Sigmoid colon (tissue), 7 donors: ENCODE results near the gene CCDC185. TPM values are rescaled to one million over a fixed set of nuclear protein-coding genes. Genes with fewer than 3 reads are reported as not detected.

Source experiments
- DNase-seq: peaks from one replicate; pipeline ENCODE4 v3.0.0-alpha.2; 2019
- H3K27ac ChIP-seq, 4 donors: fragments of 200-600 bp; sonication (generic); one replicate each; pipeline ENCODE4 v1.5.1; 2016 to 2019; ENCODE audit warnings: mild to moderate bottlenecking in 1 of 4
- H3K27me3 ChIP-seq, 3 donors: fragments of 200-600 bp; sonication (generic); one replicate each; pipeline ENCODE4 v1.5.1; 2019; ENCODE audit warnings: mild to moderate bottlenecking in 1 of 3
- H3K36me3 ChIP-seq, 4 donors: fragments of 200-600 bp; sonication (generic); one replicate each; pipeline ENCODE4 v1.5.1; 2016 to 2019
- H3K4me1 ChIP-seq, 4 donors: fragments of 200-600 bp; sonication (generic); one replicate each; pipeline ENCODE4 v1.5.1; 2017 to 2019
- H3K4me3 ChIP-seq, 4 donors: fragments of 200-600 bp; sonication (generic); one replicate each; pipeline ENCODE4 v1.5.1; 2017 to 2019; ENCODE audit warnings: mild to moderate bottlenecking in 2 of 4, moderate library complexity in 1 of 4
- H3K9me3 ChIP-seq, 4 donors: fragments of 200-600 bp in 3 of 4; sonication (generic) in 3 of 4; one replicate each; pipeline versions ENCODE4 v1.5.1 to v1.6.1; 2013 to 2019
- CTCF ChIP-seq, 4 experiments: fragments of 450-650 bp in 3 of 4; fragments of 200-600 bp in 1 of 4; IDR thresholded peaks; one replicate each; pipeline ENCODE4 v1.5.1; 2016 to 2019; ENCODE audit warnings: antibody characterized with exemption in 4 of 4, mild to moderate bottlenecking in 3 of 4, moderate library complexity in 2 of 4
- EP300 ChIP-seq, 4 donors: sonication (generic); formaldehyde crosslinking; IDR thresholded peaks; one replicate each; pipeline ENCODE4 v1.6.1; 2017; ENCODE audit warnings: antibody characterized with exemption in 4 of 4
- POLR2A ChIP-seq, 2 donors: fragments of 450-650 bp; IDR thresholded peaks; one replicate each; pipeline ENCODE4 v1.6.1; 2016; ENCODE audit warnings: antibody characterized with exemption in 2 of 2, mild to moderate bottlenecking in 2 of 2, moderate library complexity in 2 of 2
- POLR2AphosphoS5 ChIP-seq, 4 donors: sonication (generic); formaldehyde crosslinking; IDR thresholded peaks; one replicate each; pipeline ENCODE4 v1.6.1; 2017; ENCODE audit warnings: antibody characterized with exemption in 4 of 4
- WGBS, 2 donors: extraction: QIAGEN DNeasy Blood & Tissue Kit; methylation state at CpG; one replicate each; pipeline ENCODE4 v1.1.7; 2013; 5-methylcytosine and 5-hydroxymethylcytosine counted together
- intact Hi-C: fragments of 100-400 bp; cut with DNase I; formaldehyde crosslinking; loops from one replicate; pipeline ENCODE4 v1.15.1; 2023
- polyA plus RNA-seq, 3 donors: library from polyadenylated mRNA; stranded (reverse); fragments of 200-250 nt; gene quantifications; one replicate each; pipeline ENCODE4 v1.2.3, GENCODE V29; 2013
- total RNA-seq, 4 donors: library from RNA; depleted of rRNA; stranded (reverse); fragments of >200 nt; gene quantifications; one replicate each; pipeline ENCODE4 v1.1.0, GENCODE V29; 2016
- donor health status: healthy with polysubstance abuse.
- donor health status: Bipolar disorder and iron deficiency.
- donor health status: healthy.

CCDC185 gene
- total and polyA plus RNA-seq, 7 donors, result not detected

DNA sequence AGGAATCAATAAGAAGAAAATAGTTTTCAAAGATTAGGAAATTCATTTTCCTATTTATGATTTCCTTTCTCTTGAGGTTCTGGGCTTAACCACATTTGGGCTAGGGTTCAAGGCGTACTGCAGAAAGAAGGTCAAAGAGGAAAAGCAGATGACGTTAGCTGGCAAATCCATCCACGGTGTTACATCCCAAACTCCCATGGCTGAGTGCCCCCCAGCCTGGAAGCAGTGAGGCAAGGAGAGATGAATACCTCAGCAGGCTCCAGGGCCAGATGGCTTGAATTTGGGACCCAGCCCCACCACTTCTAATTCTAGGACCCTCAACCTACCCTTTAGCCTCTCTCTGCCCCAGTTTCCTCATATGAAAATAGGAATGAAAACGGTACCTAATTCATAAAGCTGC is 46.9 kb upstream of the CCDC185 start:
- Histone ChIP-seq H3K27ac (no peak overlapping the region), H3K9me3 (no peaks in the 10 kb centered on the region), H3K4me1 (peaks cover 0 to 2% (median 0%) of the 10 kb centered on the region in 4 donors), H3K27me3 (no peaks in the 10 kb centered on the region), H3K4me3 (no peak overlapping the region), H3K36me3 (no peaks in the 10 kb centered on the region)
- TF ChIP-seq EP300 (IDR thresholded peaks at IDR 0.05), result no peak
- TF ChIP-seq CTCF (IDR thresholded peaks at IDR 0.05), result no peak
- no peak for TF ChIP-seq POLR2A (IDR thresholded peaks at IDR 0.05)
- TF ChIP-seq POLR2AphosphoS5 (IDR thresholded peaks at IDR 0.05), result no peak
- 94% methylated on average over 4 of the region's 4 CpGs for WGBS, 2 donors
- intact Hi-C loops, result no loop called here
- no peak for DNase-seq

GRCh38 chr1:223347583-223347982 is 45.6 kb upstream of the CCDC185 start:
- 70 to 85% methylated on average over 4 of the region's 4 CpGs for WGBS, 2 donors
- H3K27ac ChIP-seq, result no peak overlapping the region
- no peak for DNase-seq
- TF ChIP-seq EP300 (IDR thresholded peaks at IDR 0.05), result no peak
- TF ChIP-seq POLR2A (IDR thresholded peaks at IDR 0.05), result no peak
- TF ChIP-seq POLR2AphosphoS5 (IDR thresholded peaks at IDR 0.05), result no peak
- TF ChIP-seq CTCF (IDR thresholded peaks at IDR 0.05), result no peak
- no peaks in the 10 kb centered on the region for H3K9me3 ChIP-seq
- intact Hi-C loops, result no loop called here
- H3K36me3 ChIP-seq, result no peaks in the 10 kb centered on the region
- no peaks in the 10 kb centered on the region for H3K27me3 ChIP-seq
- no peak overlapping the region for H3K4me3 ChIP-seq
- no peaks in the 10 kb centered on the region for H3K4me1 ChIP-seq

DNA sequence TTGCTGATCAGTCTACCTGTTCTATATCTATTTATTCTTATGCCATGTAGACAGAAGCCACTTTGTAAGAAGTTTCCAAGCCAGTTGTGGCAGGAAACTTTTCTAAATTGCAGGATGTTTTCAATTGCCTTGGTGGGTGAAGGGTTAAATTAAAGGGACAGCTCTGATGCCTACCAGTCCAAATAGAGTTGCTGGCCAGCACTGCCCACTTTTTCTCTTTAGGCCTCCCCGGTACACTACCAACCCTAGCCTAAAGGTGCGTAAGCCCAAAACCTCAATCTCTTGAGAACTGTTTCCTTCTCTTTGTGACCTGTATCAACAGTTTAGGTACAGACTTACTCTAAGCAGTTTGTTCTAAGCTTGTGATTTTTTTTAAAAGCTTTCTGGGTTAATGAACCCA is 44.8 kb upstream of the CCDC185 start:
- intact Hi-C loops, result no loop called here
- 88 to 95% methylated on average over 2 of the region's 2 CpGs for WGBS, 2 donors
- Histone ChIP-seq H3K9me3 (no peaks in the 10 kb centered on the region), H3K27me3 (no peaks in the 10 kb centered on the region), H3K4me3 (no peak overlapping the region), H3K4me1 (no peaks in the 10 kb centered on the region), H3K27ac (no peak overlapping the region), H3K36me3 (no peaks in the 10 kb centered on the region)
- DNase-seq, result no peak
- no peak for TF ChIP-seq POLR2AphosphoS5 (IDR thresholded peaks at IDR 0.05)
- TF ChIP-seq CTCF (IDR thresholded peaks at IDR 0.05), result no peak
- no peak for TF ChIP-seq POLR2A (IDR thresholded peaks at IDR 0.05)
- no peak for TF ChIP-seq EP300 (IDR thresholded peaks at IDR 0.05)

DNA sequence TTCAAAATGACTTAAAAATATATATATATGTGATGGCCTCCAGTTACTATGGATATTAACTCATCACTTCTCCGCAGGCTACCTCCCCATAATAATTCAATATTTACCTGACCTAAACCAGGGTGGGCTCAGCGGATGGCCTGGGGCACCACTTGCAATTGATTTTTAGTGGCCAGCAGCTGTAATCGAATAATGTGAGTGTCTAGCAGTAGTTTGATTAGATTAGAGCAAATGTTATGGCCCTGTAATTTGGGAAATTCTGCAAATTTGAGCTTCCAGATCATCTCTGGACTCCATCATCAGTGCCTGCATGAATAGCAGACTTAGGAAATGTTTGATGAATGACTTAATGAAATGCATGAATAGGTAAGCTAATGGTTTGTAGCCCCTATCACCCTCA is 44.0 kb upstream of the CCDC185 start:
- Histone ChIP-seq H3K4me1 (no peaks in the 10 kb centered on the region), H3K9me3 (no peaks in the 10 kb centered on the region), H3K36me3 (no peaks in the 10 kb centered on the region), H3K27me3 (no peaks in the 10 kb centered on the region), H3K4me3 (no peak overlapping the region), H3K27ac (no peak overlapping the region)
- no peak for TF ChIP-seq EP300 (IDR thresholded peaks at IDR 0.05)
- no peak for TF ChIP-seq POLR2A (IDR thresholded peaks at IDR 0.05)
- TF ChIP-seq CTCF (IDR thresholded peaks at IDR 0.05), result no peak
- no peak for TF ChIP-seq POLR2AphosphoS5 (IDR thresholded peaks at IDR 0.05)
- intact Hi-C loops, result no loop called here
- 94 to 96% methylated on average over 3 of the region's 3 CpGs for WGBS, 2 donors
- no peak for DNase-seq

DNA sequence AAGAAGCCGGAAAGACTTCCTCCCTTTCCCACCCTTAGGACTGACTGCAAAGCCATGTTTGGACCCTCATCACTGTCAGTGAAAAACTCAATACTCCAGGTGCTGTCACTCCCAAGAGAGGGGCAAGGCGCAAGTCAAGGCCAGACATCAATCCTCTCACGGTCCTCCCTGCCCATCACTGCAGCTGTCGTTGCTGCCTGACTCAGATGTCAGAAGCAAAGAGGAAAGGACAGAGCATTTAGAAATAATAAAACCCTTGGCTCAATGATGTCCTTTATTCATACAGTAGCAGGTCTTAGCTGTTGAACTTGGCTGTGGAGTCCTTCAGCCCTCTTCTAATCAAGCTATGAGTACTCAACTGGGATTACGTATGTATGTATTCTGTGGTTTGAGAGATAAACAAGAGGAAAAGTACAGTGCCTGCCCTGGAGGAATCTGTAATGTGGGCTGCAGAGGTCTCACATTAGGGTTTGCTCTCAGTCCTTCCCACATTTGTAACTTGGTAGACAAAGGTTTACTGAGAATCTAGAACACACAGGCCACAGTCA is 42.8 kb upstream of the CCDC185 start:
- intact Hi-C loops, result no loop called here
- DNase-seq, result no peak
- no peaks in the 10 kb centered on the region for H3K27me3 ChIP-seq
- WGBS, 2 donors, result 80 to 82% methylated on average over 5 of the region's 5 CpGs
- H3K36me3 ChIP-seq, result no peaks in the 10 kb centered on the region
- H3K4me1 ChIP-seq, result no peaks in the 10 kb centered on the region
- TF ChIP-seq CTCF (IDR thresholded peaks at IDR 0.05) (no peak), POLR2A (IDR thresholded peaks at IDR 0.05) (no peak), EP300 (IDR thresholded peaks at IDR 0.05) (no peak), POLR2AphosphoS5 (IDR thresholded peaks at IDR 0.05) (no peak)
- no peak overlapping the region for H3K4me3 ChIP-seq
- H3K27ac ChIP-seq, result no peak overlapping the region
- H3K9me3 ChIP-seq, result no peaks in the 10 kb centered on the region
